Measurements from ENCODE around the gene SLC30A5. TPM values are rescaled to one million over a fixed set of nuclear protein-coding genes. Genes with fewer than 3 reads are reported as not detected.

Gene SLC30A5
- total and polyA plus RNA-seq, 2 donors (not counting 1 experiment from before 2014, with no cell fraction given) = 12.5 to 35.8 TPM

DNA sequence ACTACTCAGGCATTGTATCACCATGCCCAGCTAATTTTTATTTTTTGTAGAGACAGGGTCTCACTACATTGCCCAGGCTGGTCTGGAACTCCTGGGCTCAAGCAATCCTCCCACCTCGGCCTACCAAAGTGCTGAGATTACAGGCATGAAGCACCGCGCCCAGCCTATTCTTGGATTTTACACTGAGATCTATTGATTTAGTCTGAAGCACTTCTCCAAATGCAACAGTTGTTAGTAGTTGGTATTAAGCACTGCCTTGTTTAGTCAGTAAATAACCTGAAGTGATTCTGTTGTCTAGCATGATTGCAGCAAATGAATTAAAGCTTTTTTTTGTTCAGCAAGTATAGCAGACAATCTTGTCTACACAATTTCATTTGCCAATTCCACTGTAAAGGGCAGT, 64.2 kb downstream of the SLC30A5 start:
- WGBS (ENCODE audit: insufficient coverage) = 100% methylated on average over 3 of the region's 3 CpGs
- POLR2A ChIA-PET = no interaction called here
- ATAC-seq (ENCODE audit: low read depth) = no peak

GRCh38 chr5:69160651-69161050, 66.8 kb downstream of the SLC30A5 start:
- TF ChIP-seq CTCF (IDR thresholded peaks at IDR 0.05) = no peak
- no peak for TF ChIP-seq EZH2 (IDR thresholded peaks at IDR 0.05; ENCODE audit: borderline replicate concordance, insufficient read depth, low read depth, low read length, poor library complexity, severe bottlenecking)
- DNase-seq (no peak), ATAC-seq (ENCODE audit: low read depth) (no peak)
- H3K36me3 ChIP-seq (replicated peaks in 1 of 2; ENCODE audit: control extremely low read depth in 1 of 2, control insufficient read depth in 1 of 2, extremely low read depth in 1 of 2, insufficient read depth in 2 of 2, low read length in 1 of 2) = no peaks in the 10 kb centered on the region
- H3K9me3 Mint-ChIP-seq (ENCODE audit: insufficient read depth) = no peaks in the 10 kb centered on the region
- H3K4me1 ChIP-seq (ENCODE audit: control insufficient read depth in 2 of 2, insufficient read depth in 2 of 2, low read length in 2 of 2) = no peaks in the 10 kb centered on the region
- H3K9ac ChIP-seq (ENCODE audit: low read length) = no peak overlapping the region
- H3K4me3 ChIP-seq (ENCODE audit: control extremely low read depth in 1 of 5, extremely low read depth in 1 of 5, insufficient read depth in 1 of 5, low read depth in 2 of 5, low read length in 4 of 5) = no peak overlapping the region
- 96% methylated on average over 13 of the region's 16 CpGs for WGBS (ENCODE audit: insufficient coverage)
- H3K27me3 Mint-ChIP-seq = no peaks in the 10 kb centered on the region
- H3K4me2 ChIP-seq (replicated peaks; ENCODE audit: low read depth, low read length, poor library complexity, severe bottlenecking) = no peak overlapping the region
- CTCF ChIA-PET = no interaction called here
- no peak overlapping the region for H3K27ac Mint-ChIP-seq
- no peaks in the 10 kb centered on the region for H3K79me2 ChIP-seq (ENCODE audit: control insufficient read depth, insufficient read depth, low read length)
- no peak overlapping the region for H3K27ac ChIP-seq (ENCODE audit: low read length in 2 of 2)
- intact Hi-C loops (cut with micrococcal nuclease) = no loop called here
- no peaks in the 10 kb centered on the region for H3K4me1 Mint-ChIP-seq
- no peaks in the 10 kb centered on the region for H3K27me3 ChIP-seq (replicated peaks in 1 of 4; ENCODE audit: control extremely low read depth in 1 of 4, control insufficient read depth in 3 of 4, insufficient read depth in 4 of 4, low read length in 3 of 4)
- no peak overlapping the region for H3K4me3 Mint-ChIP-seq
- no peaks in the 10 kb centered on the region for H3K9me3 ChIP-seq (ENCODE audit: control extremely low read depth in 1 of 3, control insufficient read depth in 2 of 3, insufficient read depth in 1 of 3, low read length in 2 of 3)
- no peaks in the 10 kb centered on the region for H4K20me1 ChIP-seq (ENCODE audit: control insufficient read depth, insufficient read depth, low read length, poor library complexity, severe bottlenecking)
- H2AFZ ChIP-seq (ENCODE audit: insufficient read depth, low read depth, low read length, poor library complexity, severe bottlenecking) = no peak overlapping the region
- POLR2A ChIA-PET = no interaction called here

More for the DNA sequence above, 64.2 kb downstream of the SLC30A5 start:
- no peak overlapping the region for H3K4me3 ChIP-seq (ENCODE audit: control extremely low read depth in 1 of 5, extremely low read depth in 1 of 5, insufficient read depth in 1 of 5, low read depth in 2 of 5, low read length in 4 of 5)
- H3K27me3 ChIP-seq (replicated peaks in 1 of 4; ENCODE audit: control extremely low read depth in 1 of 4, control insufficient read depth in 3 of 4, insufficient read depth in 4 of 4, low read length in 3 of 4) = no peaks in the 10 kb centered on the region
- H2AFZ ChIP-seq (ENCODE audit: insufficient read depth, low read depth, low read length, poor library complexity, severe bottlenecking) = no peak overlapping the region
- no peaks in the 10 kb centered on the region for H3K79me2 ChIP-seq (ENCODE audit: control insufficient read depth, insufficient read depth, low read length)
- no peaks in the 10 kb centered on the region for H3K36me3 ChIP-seq (replicated peaks in 1 of 2; ENCODE audit: control extremely low read depth in 1 of 2, control insufficient read depth in 1 of 2, extremely low read depth in 1 of 2, insufficient read depth in 2 of 2, low read length in 1 of 2)
- Mint-ChIP-seq H3K9me3 (ENCODE audit: insufficient read depth) (no peaks in the 10 kb centered on the region), H3K27me3 (no peaks in the 10 kb centered on the region), H3K27ac (no peak overlapping the region), H3K4me1 (no peaks in the 10 kb centered on the region), H3K4me3 (no peak overlapping the region)
- H3K9me3 ChIP-seq (ENCODE audit: control extremely low read depth in 1 of 3, control insufficient read depth in 2 of 3, insufficient read depth in 1 of 3, low read length in 2 of 3) = no peaks in the 10 kb centered on the region
- no peak overlapping the region for H3K27ac ChIP-seq (ENCODE audit: low read length in 2 of 2)
- H3K9ac ChIP-seq (ENCODE audit: low read length) = no peak overlapping the region
- no peaks in the 10 kb centered on the region for H3K4me1 ChIP-seq (ENCODE audit: control insufficient read depth in 2 of 2, insufficient read depth in 2 of 2, low read length in 2 of 2)
- no peak for DNase-seq
- intact Hi-C loops (cut with micrococcal nuclease) = no loop called here
- no peaks in the 10 kb centered on the region for H4K20me1 ChIP-seq (ENCODE audit: control insufficient read depth, insufficient read depth, low read length, poor library complexity, severe bottlenecking)
- CTCF ChIA-PET = no interaction called here
- no peak for TF ChIP-seq CTCF (IDR thresholded peaks at IDR 0.05)
- no peak for TF ChIP-seq EZH2 (IDR thresholded peaks at IDR 0.05; ENCODE audit: borderline replicate concordance, insufficient read depth, low read depth, low read length, poor library complexity, severe bottlenecking)
- no peak overlapping the region for H3K4me2 ChIP-seq (replicated peaks; ENCODE audit: low read depth, low read length, poor library complexity, severe bottlenecking)
